ENCODE measurements around the gene PPP6R1. TPM values are rescaled to one million over a fixed set of nuclear protein-coding genes. Genes with fewer than 3 reads are reported as not detected.

Gene PPP6R1
- 10 to 100 TPM; 29.8 to 30.6 TPM for polyA plus RNA-seq

GRCh38 chr19:55258828-55259539 is at the start of gene PPP6R1:
Gene PPP6R1, minus strand, starts transcription at chr19:55259017. Its CDS starts 11,914 bp downstream, at chr19:55247103.
- Histone ChIP-seq H3K4me3 (ENCODE audit: low read depth in 1 of 2, low read length in 2 of 2) (peak within 1 kb of the TSS; percentile 90 to 97), H3K9me3 (ENCODE audit: control insufficient read depth in 2 of 2, insufficient read depth in 1 of 2, low read depth in 1 of 2, low read length in 1 of 2) (no peaks in the 10 kb centered on the region), H3K27ac (ENCODE audit: low read depth in 2 of 2, low read length in 1 of 2) (peak within 1 kb of the TSS; percentile 95 to 97), H3K4me1 (ENCODE audit: control insufficient read depth in 2 of 2, insufficient read depth in 2 of 2, low read length in 1 of 2) (peaks cover 19 to 21% of the 10 kb centered on the region in 2 donors), H3K36me3 (ENCODE audit: control insufficient read depth in 2 of 2, insufficient read depth in 2 of 2, low read length in 1 of 2) (peaks cover 0 to 11% of the 10 kb centered on the region in 2 donors), H3K27me3 (ENCODE audit: control insufficient read depth in 1 of 2, insufficient read depth in 2 of 2, low read length in 2 of 2) (no peaks in the 10 kb centered on the region)
- 0% methylated on average over 57 to 76 of the region's 76 CpGs for WGBS, 2 donors

GRCh38 chr19:55308281-55308680 is 49.5 kb upstream of the PPP6R1 start:
- no peaks in the 10 kb centered on the region for H3K36me3 ChIP-seq (ENCODE audit: control insufficient read depth in 2 of 2, insufficient read depth in 2 of 2, low read length in 1 of 2)
- no peaks in the 10 kb centered on the region for H3K9me3 ChIP-seq (ENCODE audit: control insufficient read depth in 2 of 2, insufficient read depth in 1 of 2, low read depth in 1 of 2, low read length in 1 of 2)
- H3K4me1 ChIP-seq (ENCODE audit: control insufficient read depth in 2 of 2, insufficient read depth in 2 of 2, low read length in 1 of 2), result no peaks in the 10 kb centered on the region
- no peak overlapping the region for H3K27ac ChIP-seq (ENCODE audit: low read depth in 2 of 2, low read length in 1 of 2)
- 92% methylated on average over 7 to 11 of the region's 11 CpGs for WGBS, 2 donors
- no peaks in the 10 kb centered on the region for H3K27me3 ChIP-seq (ENCODE audit: control insufficient read depth in 1 of 2, insufficient read depth in 2 of 2, low read length in 2 of 2)
- H3K4me3 ChIP-seq (ENCODE audit: low read depth in 1 of 2, low read length in 2 of 2), result no peak overlapping the region

- no peaks in the 10 kb centered on the region for H3K9me3 ChIP-seq (ENCODE audit: control insufficient read depth in 2 of 2, insufficient read depth in 1 of 2, low read depth in 1 of 2, low read length in 1 of 2)
These were observed 47.9 kb upstream of the PPP6R1 start for GRCh38 chr19:55306712-55307111.

DNA sequence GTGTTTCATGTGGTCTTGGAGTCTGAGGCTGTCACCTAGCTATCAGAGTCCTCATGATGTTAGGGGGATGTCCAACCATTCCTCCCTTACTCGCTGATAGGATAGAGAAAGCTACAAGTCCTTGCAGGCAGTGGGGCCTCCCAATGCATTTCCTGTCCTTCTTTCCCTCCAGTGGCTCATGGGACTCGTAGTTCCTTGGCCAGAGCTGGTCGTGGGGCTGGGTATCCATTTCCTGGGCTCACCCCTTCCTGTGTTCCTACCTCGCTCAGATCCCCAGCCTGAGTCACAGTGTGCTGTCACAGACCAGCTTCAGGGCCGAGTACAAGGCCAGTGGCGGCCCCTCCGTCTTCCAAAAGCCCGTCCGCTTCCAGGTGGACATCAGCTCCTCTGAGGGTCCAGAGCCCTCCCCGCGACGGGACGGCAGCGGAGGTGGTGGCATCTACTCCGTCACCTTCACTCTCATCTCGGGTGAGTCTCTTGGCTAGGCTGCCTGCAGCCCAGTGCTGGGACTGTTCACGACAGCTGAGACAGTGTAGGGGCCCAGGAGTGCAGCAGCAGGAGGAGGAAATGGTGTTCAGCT is 47.3 kb upstream of the PPP6R1 start:
- no peak overlapping the region for H3K4me3 ChIP-seq (ENCODE audit: low read depth in 1 of 2, low read length in 2 of 2)
- H3K4me1 ChIP-seq (ENCODE audit: control insufficient read depth in 2 of 2, insufficient read depth in 2 of 2, low read length in 1 of 2), result peaks cover 0 to 4% of the 10 kb centered on the region in 2 donors
- no peaks in the 10 kb centered on the region for H3K36me3 ChIP-seq (ENCODE audit: control insufficient read depth in 2 of 2, insufficient read depth in 2 of 2, low read length in 1 of 2)
- no peaks in the 10 kb centered on the region for H3K27me3 ChIP-seq (ENCODE audit: control insufficient read depth in 1 of 2, insufficient read depth in 2 of 2, low read length in 2 of 2)
- no peaks in the 10 kb centered on the region for H3K9me3 ChIP-seq (ENCODE audit: control insufficient read depth in 2 of 2, insufficient read depth in 1 of 2, low read depth in 1 of 2, low read length in 1 of 2)
- WGBS, 2 donors, result 87 to 92% methylated on average over 17 of the region's 17 CpGs
- H3K27ac ChIP-seq (ENCODE audit: low read depth in 2 of 2, low read length in 1 of 2), result no peak overlapping the region

More at GRCh38 chr19:55306712-55307111, 47.9 kb upstream of the PPP6R1 start:
- WGBS, 2 donors, result 72 to 78% methylated on average over 3 of the region's 3 CpGs
- Histone ChIP-seq H3K36me3 (ENCODE audit: control insufficient read depth in 2 of 2, insufficient read depth in 2 of 2, low read length in 1 of 2) (no peaks in the 10 kb centered on the region), H3K27ac (ENCODE audit: low read depth in 2 of 2, low read length in 1 of 2) (no peak overlapping the region), H3K27me3 (ENCODE audit: control insufficient read depth in 1 of 2, insufficient read depth in 2 of 2, low read length in 2 of 2) (no peaks in the 10 kb centered on the region), H3K4me1 (ENCODE audit: control insufficient read depth in 2 of 2, insufficient read depth in 2 of 2, low read length in 1 of 2) (no peaks in the 10 kb centered on the region), H3K4me3 (ENCODE audit: low read depth in 1 of 2, low read length in 2 of 2) (no peak overlapping the region)

- Histone ChIP-seq H3K4me1 (ENCODE audit: control insufficient read depth in 2 of 2, insufficient read depth in 2 of 2, low read length in 1 of 2) (peaks cover 0 to 4% of the 10 kb centered on the region in 2 donors), H3K9me3 (ENCODE audit: control insufficient read depth in 2 of 2, insufficient read depth in 1 of 2, low read depth in 1 of 2, low read length in 1 of 2) (no peaks in the 10 kb centered on the region), H3K27me3 (ENCODE audit: control insufficient read depth in 1 of 2, insufficient read depth in 2 of 2, low read length in 2 of 2) (no peaks in the 10 kb centered on the region), H3K36me3 (ENCODE audit: control insufficient read depth in 2 of 2, insufficient read depth in 2 of 2, low read length in 1 of 2) (no peaks in the 10 kb centered on the region), H3K4me3 (ENCODE audit: low read depth in 1 of 2, low read length in 2 of 2) (no peak overlapping the region), H3K27ac (ENCODE audit: low read depth in 2 of 2, low read length in 1 of 2) (no peak overlapping the region)
- 82 to 83% methylated on average over 9 of the region's 9 CpGs for WGBS, 2 donors
These were observed 46.7 kb upstream of the PPP6R1 start for GRCh38 chr19:55305491-55305890.

DNA sequence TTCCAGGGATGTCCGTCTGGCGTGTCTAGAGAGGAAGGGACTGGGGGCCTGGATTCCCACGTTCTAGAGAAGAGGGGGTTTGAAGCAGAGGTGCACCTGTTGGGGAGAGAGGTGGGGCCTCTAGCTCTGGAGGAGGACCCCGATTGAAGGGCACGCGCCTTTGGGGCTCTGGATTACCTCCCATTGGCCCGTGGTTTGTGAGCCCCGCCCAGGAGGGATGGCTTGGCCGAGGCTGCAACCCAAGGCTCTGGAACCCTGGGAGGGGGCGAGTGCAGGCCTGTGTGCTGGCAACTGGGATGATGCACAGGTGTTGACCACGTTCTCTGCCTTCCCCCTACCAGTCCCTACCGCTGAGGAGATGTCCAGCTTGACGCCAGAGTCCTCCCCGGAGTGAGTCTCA is 46.2 kb upstream of the PPP6R1 start:
- no peaks in the 10 kb centered on the region for H3K36me3 ChIP-seq (ENCODE audit: control insufficient read depth in 2 of 2, insufficient read depth in 2 of 2, low read length in 1 of 2)

DNA sequence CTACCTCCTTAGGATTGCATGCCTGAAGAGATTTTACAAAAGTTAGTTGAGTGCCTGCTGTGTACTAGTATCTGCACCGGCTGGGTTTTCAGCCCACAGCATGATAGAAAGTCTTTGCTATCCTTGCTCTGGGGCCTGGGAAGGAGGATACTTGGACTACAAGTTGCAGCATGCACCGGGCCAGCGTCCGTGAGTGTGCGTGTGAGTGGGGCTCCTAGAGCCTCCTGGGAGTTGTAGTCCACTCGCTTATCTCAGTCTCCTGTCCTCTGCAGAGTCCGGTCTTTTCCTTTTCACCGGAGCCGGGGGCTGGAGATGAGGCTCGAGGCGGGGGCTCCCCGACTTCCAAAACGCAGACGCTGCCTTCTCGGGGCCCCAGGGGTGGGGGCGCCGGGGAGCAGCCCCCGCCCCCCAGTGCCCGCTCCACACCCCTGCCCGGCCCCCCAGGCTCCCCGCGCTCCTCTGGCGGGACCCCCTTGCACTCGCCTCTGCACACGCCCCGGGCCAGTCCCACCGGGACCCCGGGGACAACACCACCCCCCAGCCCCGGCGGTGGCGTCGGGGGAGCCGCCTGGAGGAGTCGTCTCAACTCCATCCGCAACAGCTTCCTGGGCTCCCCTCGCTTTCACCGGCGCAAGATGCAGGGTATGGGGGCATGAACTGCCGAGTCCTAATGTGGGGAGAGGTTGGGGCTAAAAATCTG is 45.6 kb upstream of the PPP6R1 start:
- Histone ChIP-seq H3K4me1 (ENCODE audit: control insufficient read depth in 2 of 2, insufficient read depth in 2 of 2, low read length in 1 of 2) (peaks cover 0 to 4% of the 10 kb centered on the region in 2 donors), H3K4me3 (ENCODE audit: low read depth in 1 of 2, low read length in 2 of 2) (no peak overlapping the region), H3K9me3 (ENCODE audit: control insufficient read depth in 2 of 2, insufficient read depth in 1 of 2, low read depth in 1 of 2, low read length in 1 of 2) (no peaks in the 10 kb centered on the region), H3K27me3 (ENCODE audit: control insufficient read depth in 1 of 2, insufficient read depth in 2 of 2, low read length in 2 of 2) (no peaks in the 10 kb centered on the region), H3K36me3 (ENCODE audit: control insufficient read depth in 2 of 2, insufficient read depth in 2 of 2, low read length in 1 of 2) (no peaks in the 10 kb centered on the region), H3K27ac (ENCODE audit: low read depth in 2 of 2, low read length in 1 of 2) (no peak overlapping the region)
- 87 to 91% methylated on average over 39 of the region's 39 CpGs for WGBS, 2 donors

More for the DNA sequence above, 46.2 kb upstream of the PPP6R1 start:
- no peaks in the 10 kb centered on the region for H3K9me3 ChIP-seq (ENCODE audit: control insufficient read depth in 2 of 2, insufficient read depth in 1 of 2, low read depth in 1 of 2, low read length in 1 of 2)
- H3K27ac ChIP-seq (ENCODE audit: low read depth in 2 of 2, low read length in 1 of 2), result no peak overlapping the region
- WGBS, 2 donors, result 73 to 80% methylated on average over 14 of the region's 14 CpGs
- H3K4me3 ChIP-seq (ENCODE audit: low read depth in 1 of 2, low read length in 2 of 2), result no peak overlapping the region
- H3K4me1 ChIP-seq (ENCODE audit: control insufficient read depth in 2 of 2, insufficient read depth in 2 of 2, low read length in 1 of 2), result peaks cover 0 to 4% of the 10 kb centered on the region in 2 donors
- no peaks in the 10 kb centered on the region for H3K27me3 ChIP-seq (ENCODE audit: control insufficient read depth in 1 of 2, insufficient read depth in 2 of 2, low read length in 2 of 2)

- Histone ChIP-seq H3K4me1 (ENCODE audit: control insufficient read depth in 2 of 2, insufficient read depth in 2 of 2, low read length in 1 of 2) (peaks cover 0 to 4% of the 10 kb centered on the region in 2 donors), H3K27ac (ENCODE audit: low read depth in 2 of 2, low read length in 1 of 2) (no peak overlapping the region), H3K9me3 (ENCODE audit: control insufficient read depth in 2 of 2, insufficient read depth in 1 of 2, low read depth in 1 of 2, low read length in 1 of 2) (no peaks in the 10 kb centered on the region), H3K36me3 (ENCODE audit: control insufficient read depth in 2 of 2, insufficient read depth in 2 of 2, low read length in 1 of 2) (no peaks in the 10 kb centered on the region), H3K27me3 (ENCODE audit: control insufficient read depth in 1 of 2, insufficient read depth in 2 of 2, low read length in 2 of 2) (no peaks in the 10 kb centered on the region), H3K4me3 (ENCODE audit: low read depth in 1 of 2, low read length in 2 of 2) (no peak overlapping the region)
- 94 to 95% methylated on average over 11 of the region's 11 CpGs for WGBS, 2 donors
These were observed 44.7 kb upstream of the PPP6R1 start for GRCh38 chr19:55303477-55303876.

DNA sequence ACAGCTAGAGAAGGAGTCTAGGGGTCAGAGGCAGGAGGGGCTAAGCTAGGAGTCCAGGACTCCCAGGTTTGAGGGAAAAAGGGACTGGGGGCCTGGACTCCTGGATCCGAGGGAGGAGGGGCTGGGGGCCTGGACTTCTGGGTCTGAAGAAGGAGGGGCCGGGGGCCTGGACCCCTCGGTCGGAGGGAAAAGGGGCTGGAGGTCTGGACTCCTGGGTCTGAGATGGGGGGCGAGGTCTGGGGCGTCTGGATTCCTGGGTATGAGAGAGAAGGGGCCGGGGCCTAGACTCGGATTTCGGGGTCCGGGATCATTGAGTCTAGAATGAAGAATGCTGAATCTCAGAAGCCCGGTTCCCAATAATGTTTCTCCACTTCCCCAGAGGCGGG is 43.5 kb upstream of the PPP6R1 start:
- Histone ChIP-seq H3K4me3 (ENCODE audit: low read depth in 1 of 2, low read length in 2 of 2) (no peak overlapping the region), H3K9me3 (ENCODE audit: control insufficient read depth in 2 of 2, insufficient read depth in 1 of 2, low read depth in 1 of 2, low read length in 1 of 2) (no peaks in the 10 kb centered on the region), H3K27ac (ENCODE audit: low read depth in 2 of 2, low read length in 1 of 2) (no peak overlapping the region), H3K27me3 (ENCODE audit: control insufficient read depth in 1 of 2, insufficient read depth in 2 of 2, low read length in 2 of 2) (no peaks in the 10 kb centered on the region), H3K4me1 (ENCODE audit: control insufficient read depth in 2 of 2, insufficient read depth in 2 of 2, low read length in 1 of 2) (peaks cover 0 to 4% of the 10 kb centered on the region in 2 donors), H3K36me3 (ENCODE audit: control insufficient read depth in 2 of 2, insufficient read depth in 2 of 2, low read length in 1 of 2) (no peaks in the 10 kb centered on the region)
- WGBS, 2 donors, result 74 to 75% methylated on average over 12 of the region's 12 CpGs

Measured in esophagus (tissue), 2 donors.